Activated T-helper 1 cell treated with anti-CD3 and anti-CD28 coated beads, Interleukin-2, amount 50 U/mL, for 16 hours (primary cell): ENCODE data around the gene DHCR7.

Source experiments
- DNase-seq, 2 donors: peaks; one replicate each; pipeline ENCODE4 v3.0.0-alpha.2; 2020; ENCODE audit warnings: low read depth in 1 of 2, low spot score in 1 of 2

DHCR7 gene

GRCh38 chr11:71477641-71478527 is 29.7 kb upstream of the DHCR7 start:
- no peak for DNase-seq

DNA sequence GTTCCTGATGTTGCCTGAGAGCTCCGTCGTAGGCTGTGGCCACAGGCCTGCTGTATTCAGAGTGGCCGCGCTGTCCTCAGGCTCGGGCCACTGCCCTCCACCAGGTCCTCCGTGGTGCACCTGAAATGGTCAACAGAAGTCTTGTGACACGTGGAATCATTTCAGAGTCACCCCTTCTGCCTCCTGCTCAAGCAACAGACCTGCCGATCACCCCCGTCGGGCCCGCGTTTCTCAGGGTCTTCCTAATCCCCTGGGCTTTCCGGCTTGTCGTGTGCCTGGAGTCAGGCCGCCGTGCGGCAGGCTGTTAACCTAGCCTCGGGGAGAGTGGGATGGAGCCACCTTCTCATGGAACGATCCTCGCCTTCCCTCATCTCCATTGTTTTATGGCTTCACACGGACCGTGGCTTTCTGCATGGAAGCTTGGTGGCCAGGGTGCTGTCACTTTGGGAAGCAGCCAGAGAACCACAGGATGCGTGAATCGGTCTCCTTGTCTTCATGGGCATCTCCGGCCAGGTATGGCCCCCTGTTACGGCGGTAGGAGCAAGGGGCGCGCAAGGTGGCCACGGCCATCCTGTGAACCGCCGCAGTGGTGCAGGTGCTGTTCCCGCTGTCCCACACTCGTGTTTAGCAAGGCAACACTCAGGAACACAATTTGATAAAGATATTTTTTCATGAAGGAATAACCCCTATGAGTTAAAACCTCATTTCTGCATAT is 28.9 kb upstream of the DHCR7 start:
- no peak for DNase-seq

- no peak for DNase-seq
Observed at GRCh38 chr11:71476031-71476430, 27.8 kb upstream of the DHCR7 start.

- DNase-seq = no peak
Observed at GRCh38 chr11:71474771-71475483, 26.7 kb upstream of the DHCR7 start.

- DNase-seq = no peak
Observed at GRCh38 chr11:71474141-71474770, 26.1 kb upstream of the DHCR7 start.

GRCh38 chr11:71473793-71474080 is 25.5 kb upstream of the DHCR7 start:
- no peak for DNase-seq

DNA sequence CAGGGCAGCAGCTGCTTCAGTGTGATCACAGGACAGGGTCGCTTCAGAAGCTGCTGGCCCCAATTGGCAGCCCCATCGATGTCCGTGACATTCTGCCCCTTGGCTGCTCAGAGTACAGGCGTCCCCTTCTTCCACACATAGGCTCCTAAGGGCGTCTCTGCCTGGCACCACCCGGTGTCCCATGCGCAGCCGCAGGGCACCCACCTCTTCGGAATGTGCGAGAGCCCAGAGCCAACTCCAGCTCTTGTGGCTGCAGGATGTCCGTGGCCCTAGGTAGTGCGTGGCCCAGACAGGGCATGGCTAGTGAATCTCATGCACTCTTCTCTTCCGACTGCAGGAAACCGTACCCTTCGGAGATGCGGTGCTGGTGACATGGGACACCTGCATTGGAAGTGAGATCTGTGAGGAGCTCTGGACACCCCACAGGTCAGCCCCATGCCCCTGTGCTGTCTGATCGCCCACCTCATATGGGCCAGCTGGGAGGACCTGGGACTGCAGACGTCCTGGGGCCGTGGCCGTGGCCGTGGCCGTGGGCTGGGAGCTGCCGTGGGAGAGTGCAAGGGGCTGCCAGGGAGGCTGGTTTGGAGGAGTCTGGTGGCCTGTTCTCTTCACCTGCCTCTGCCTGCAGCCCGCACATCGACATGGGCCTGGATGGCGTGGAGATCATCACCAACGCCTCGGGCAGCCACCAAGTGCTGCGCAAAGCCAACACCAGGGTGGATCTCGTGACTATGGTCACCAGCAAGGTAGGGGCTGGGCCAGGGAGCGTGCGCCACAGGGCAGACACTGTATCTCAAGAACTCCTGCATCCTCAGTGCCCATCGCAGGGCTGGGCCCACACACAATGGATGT is 25.0 kb upstream of the DHCR7 start:
- DNase-seq = no peak

GRCh38 chr11:71472357-71472885 is 24.2 kb upstream of the DHCR7 start:
- DNase-seq = no peak

GRCh38 chr11:71470946-71471345 is 22.8 kb upstream of the DHCR7 start:
- no peak for DNase-seq

DNA sequence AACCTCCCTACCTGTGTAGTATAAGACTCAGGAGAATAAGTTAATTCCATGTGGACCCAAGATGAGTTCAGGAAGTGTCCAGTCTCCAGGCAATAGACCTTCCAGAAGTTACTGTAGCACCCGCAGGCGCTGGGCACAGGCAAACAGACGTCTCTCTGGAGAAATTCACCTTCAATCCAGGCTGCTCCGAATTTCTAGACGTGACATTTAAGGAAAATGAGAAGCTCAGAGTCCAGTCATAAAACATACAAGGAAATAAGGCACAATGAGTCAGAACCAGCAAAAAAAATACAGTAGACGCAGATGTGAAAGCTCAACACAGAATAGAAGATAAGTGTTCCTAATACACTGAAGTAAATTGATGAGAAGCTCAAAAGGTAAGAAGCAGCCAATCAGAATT is 19.0 kb upstream of the DHCR7 start:
- DNase-seq = no peak

GRCh38 chr11:71466358-71466757 is 18.2 kb upstream of the DHCR7 start:
- no peak for DNase-seq

DNA sequence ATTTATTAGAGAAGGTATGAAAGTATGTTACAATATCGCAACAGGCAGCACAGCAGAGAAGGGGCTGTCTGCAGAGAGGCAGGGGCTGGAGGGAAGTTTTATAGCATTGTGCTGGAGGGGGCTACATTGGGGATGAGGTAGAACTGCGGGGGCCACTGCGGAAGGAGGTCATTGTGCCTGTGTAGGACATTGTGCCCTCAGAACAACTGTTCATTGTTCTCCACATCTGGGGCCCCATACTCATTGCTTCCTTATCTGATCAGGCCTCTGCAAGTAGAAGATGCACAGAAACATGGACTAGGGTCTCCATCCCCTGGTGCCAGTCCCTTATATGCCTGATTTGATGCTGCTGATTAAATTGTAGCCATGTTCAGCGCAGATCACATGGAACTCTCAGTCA is 16.9 kb upstream of the DHCR7 start:
- DNase-seq = no peak

GRCh38 chr11:71463331-71464211 is 15.4 kb upstream of the DHCR7 start:
- DNase-seq = no peak

- DNase-seq = no peak
Observed at GRCh38 chr11:71462726-71463125, 14.5 kb upstream of the DHCR7 start.

DNA sequence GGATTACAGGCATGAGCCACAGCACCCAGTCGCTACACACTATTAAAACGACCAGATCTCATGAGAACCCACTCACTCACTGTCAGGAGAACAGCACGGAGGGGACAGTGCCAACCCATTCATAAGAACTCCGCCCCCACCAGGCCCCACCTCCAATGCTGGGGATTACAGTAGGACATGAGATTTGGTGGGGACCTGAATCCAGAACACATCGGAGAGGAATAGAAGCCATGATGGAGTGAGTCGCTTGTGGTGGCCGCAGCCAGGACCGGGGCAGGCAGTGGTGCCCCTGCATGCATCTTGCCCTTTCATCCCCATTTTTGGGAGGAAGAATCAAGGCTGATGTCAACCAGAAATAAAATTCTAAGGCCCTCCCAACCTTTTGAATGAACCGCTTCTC is 13.5 kb upstream of the DHCR7 start:
- DNase-seq = no peak

DNA sequence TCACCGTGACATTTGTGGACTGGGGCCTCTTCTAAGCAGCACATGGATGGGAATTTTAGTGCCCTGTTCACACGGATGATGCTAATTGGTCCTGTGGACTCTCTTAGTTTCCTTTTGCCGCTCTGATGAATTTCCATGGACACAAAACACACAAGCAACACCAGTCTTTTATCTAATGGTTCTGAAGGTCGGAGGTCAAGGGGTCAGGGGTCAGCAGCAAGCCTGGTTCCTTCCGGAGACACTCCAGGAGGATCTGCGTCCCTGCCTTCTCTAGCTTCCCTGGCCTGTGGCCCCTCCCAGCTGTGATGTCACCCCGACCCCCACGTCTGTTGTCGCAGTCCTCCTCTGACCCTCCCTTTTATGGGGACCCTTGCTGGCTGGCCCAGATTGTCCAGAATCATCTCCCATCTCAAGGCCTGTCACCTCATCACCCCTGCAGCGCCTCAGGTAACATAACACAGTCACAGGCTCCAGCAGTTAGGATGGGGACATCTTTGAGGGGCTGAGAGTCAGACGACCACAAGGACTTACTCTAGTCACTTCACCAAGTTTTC is 11.7 kb upstream of the DHCR7 start:
- DNase-seq = no peak

DNA sequence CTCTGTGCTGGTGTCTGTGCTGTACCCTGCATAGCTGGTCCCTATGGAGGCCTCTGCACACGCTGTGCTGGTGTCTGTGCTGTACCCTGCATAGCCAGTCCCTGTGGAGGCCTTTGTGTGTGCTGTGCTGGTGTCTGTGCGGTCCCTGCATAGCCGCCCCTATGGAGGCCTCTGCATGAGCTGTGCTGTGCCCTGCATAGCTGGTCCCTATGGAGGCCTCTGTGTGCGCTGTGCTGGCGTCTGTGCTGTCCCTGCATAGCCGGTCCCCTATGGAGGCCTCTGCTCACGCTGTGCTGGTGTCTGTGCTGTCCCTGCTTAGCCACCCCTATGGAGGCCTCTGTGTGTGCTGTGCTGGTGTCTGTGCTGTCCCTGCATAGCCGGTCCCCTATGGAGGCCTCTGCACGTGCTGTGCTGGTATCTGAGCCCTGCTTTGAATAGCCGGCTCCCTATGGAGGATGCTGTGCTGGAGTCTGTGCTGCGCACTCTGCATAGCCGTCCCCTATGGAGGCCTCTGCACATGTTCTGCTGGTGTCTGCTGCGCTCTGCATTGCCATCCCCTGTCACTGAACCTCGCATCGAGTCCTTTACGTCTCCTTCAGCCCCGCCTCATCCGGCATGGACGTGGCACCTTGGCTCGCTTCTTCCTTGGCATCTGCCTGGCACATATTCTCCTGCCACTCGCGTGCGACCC is 11.0 kb upstream of the DHCR7 start:
- no peak for DNase-seq
